ENCODE data around the gene F8.
A peak's percentile ranks its signal among the peaks of the same experiment; 100 is the strongest.
"Not testable (repeated sequence)": the region's sequence is repeated elsewhere in the genome, so short reads cannot be mapped to it uniquely, and the experiment has no call there.

F8 gene

GRCh38 chrX:154986826-154987575 lies 35.5 kb downstream of the F8 start:
- DNase-seq (ENCODE audit: low read depth): no peak

GRCh38 chrX:154981116-154981411 lies 41.5 kb downstream of the F8 start:
- no peak for DNase-seq (ENCODE audit: low read depth)

GRCh38 chrX:154980330-154981115 lies 42.0 kb downstream of the F8 start:
- peak; percentile 58 for DNase-seq (ENCODE audit: low read depth)

GRCh38 chrX:154979629-154980028 lies 42.9 kb downstream of the F8 start:
- no peak for DNase-seq (ENCODE audit: low read depth)

- DNase-seq (ENCODE audit: low read depth): no peak
These were observed 54.2 kb downstream of the F8 start for GRCh38 chrX:154968353-154968752.

- DNase-seq (ENCODE audit: low read depth): no peak
These were observed 54.9 kb downstream of the F8 start for GRCh38 chrX:154967603-154968002.

GRCh38 chrX:154961947-154962346 lies 60.6 kb downstream of the F8 start:
- DNase-seq (ENCODE audit: low read depth): no peak

- not testable (repeated sequence) for DNase-seq (ENCODE audit: low read depth)
These were observed 66.7 kb downstream of the F8 start for GRCh38 chrX:154955799-154956198.

GRCh38 chrX:154939265-154939664 lies 83.3 kb downstream of the F8 start:
- not testable (repeated sequence) for DNase-seq (ENCODE audit: low read depth)

GRCh38 chrX:154924771-154925170 lies 97.8 kb downstream of the F8 start:
- not testable (repeated sequence) for DNase-seq (ENCODE audit: low read depth)

- DNase-seq (ENCODE audit: low read depth): no peak
These were observed 104.5 kb downstream of the F8 start for GRCh38 chrX:154918060-154918483.

- DNase-seq (ENCODE audit: low read depth): no peak
These were observed 108.5 kb downstream of the F8 start for GRCh38 chrX:154914052-154914451.

- not testable (repeated sequence) for DNase-seq (ENCODE audit: low read depth)
These were observed 112.0 kb downstream of the F8 start for GRCh38 chrX:154910528-154910927.

GRCh38 chrX:154910048-154910447 lies 112.5 kb downstream of the F8 start:
- not testable (repeated sequence) for DNase-seq (ENCODE audit: low read depth)

- no peak for DNase-seq (ENCODE audit: low read depth)
These were observed 113.7 kb downstream of the F8 start for GRCh38 chrX:154908821-154909220.

GRCh38 chrX:154902408-154902807 lies 120.1 kb downstream of the F8 start:
- no peak for DNase-seq (ENCODE audit: low read depth)

GRCh38 chrX:154900323-154900722 lies 122.2 kb downstream of the F8 start:
- DNase-seq (ENCODE audit: low read depth): no peak

- no peak for DNase-seq (ENCODE audit: low read depth)
These were observed 130.2 kb downstream of the F8 start for GRCh38 chrX:154892296-154892695.

GRCh38 chrX:154890990-154891639 lies 131.4 kb downstream of the F8 start:
- DNase-seq (ENCODE audit: low read depth): no peak

- DNase-seq (ENCODE audit: low read depth): not testable (repeated sequence)
These were observed 135.7 kb downstream of the F8 start for GRCh38 chrX:154886789-154887221.

GRCh38 chrX:154886069-154886788 lies 136.3 kb downstream of the F8 start, which contains the start of gene F8A1:
Gene F8A1 (plus strand): TSS chrX:154886355. CDS start chrX:154886375, 20 bp downstream.
- DNase-seq (ENCODE audit: low read depth): peak; percentile 5

- not testable (repeated sequence) for DNase-seq (ENCODE audit: low read depth)
These were observed 137.0 kb downstream of the F8 start for GRCh38 chrX:154885549-154885948.
